HFFc6 (cell line): ENCODE measurements around the gene EIF5A2. TPM values are rescaled to one million over a fixed set of nuclear protein-coding genes. Genes with fewer than 3 reads are reported as not detected.
A peak's percentile ranks its signal among the peaks of the same experiment; 100 is the strongest.

ENCODE experiments used
- DNase-seq: peaks from one replicate; pipeline ENCODE4 v3.0.0-alpha.2; 2018
- H3K27ac Mint-ChIP-seq: 2 replicates; pipeline ENCODE4 v1.8.0; 2020; ENCODE audit warnings: mild to moderate bottlenecking, mixed read lengths
- H3K27me3 Mint-ChIP-seq: 2 replicates; pipeline ENCODE4 v1.8.0; 2021; ENCODE audit warnings: mild to moderate bottlenecking, moderate library complexity, mixed read lengths; ENCODE audit not compliant: insufficient read depth
- H3K36me3 Mint-ChIP-seq: 2 replicates; pipeline ENCODE4 v1.8.0; 2021; ENCODE audit warnings: low read depth, mixed read lengths
- H3K4me1 Mint-ChIP-seq: 2 replicates; pipeline ENCODE4 v1.8.0; 2020; ENCODE audit warnings: low read depth, mixed read lengths
- H3K4me3 Mint-ChIP-seq: 2 replicates; pipeline ENCODE4 v1.8.0; 2020; ENCODE audit warnings: mild to moderate bottlenecking, moderate library complexity, mixed read lengths
- H3K9me3 Mint-ChIP-seq: 2 replicates; pipeline ENCODE4 v1.8.0; 2020; ENCODE audit warnings: mild to moderate bottlenecking, mixed read lengths
- long read RNA-seq: library from polyadenylated mRNA; unstranded; transcript quantifications from one replicate; pipeline ENCODE4 v2.0.0, GENCODE V29; 2019
- total RNA-seq, 6 experiments: library from RNA; stranded (reverse); fragmentation: NEBNext Ultra II Directional; extraction: Animal tissue kit (Norgen Biotek cat#: 25700); gene quantifications; 2 replicates in 1 of 6; 3 replicates in 5 of 6; pipeline ENCODE4 v1.2.3, GENCODE V29; 2021
- TF ChIP-seq, protein P1 (sequence below): fragments of 200-600 bp; sonication (generic); IDR thresholded peaks from 2 replicates; pipeline ENCODE4 v1.5.0; 2021; ENCODE audit warnings: antibody characterized with exemption, mild to moderate bottlenecking

EIF5A2 gene
- 10 to 100 TPM; 30.5 to 38.1 (median 36.1) TPM for total RNA-seq
- long read RNA-seq, full-length matches to known transcripts: 32 of 42 reads
- long read RNA-seq, partial matches to known transcripts: 1 of 42 reads
- long read RNA-seq, other reads (novel, unspliced or antisense): 9 of 42 reads

DNA sequence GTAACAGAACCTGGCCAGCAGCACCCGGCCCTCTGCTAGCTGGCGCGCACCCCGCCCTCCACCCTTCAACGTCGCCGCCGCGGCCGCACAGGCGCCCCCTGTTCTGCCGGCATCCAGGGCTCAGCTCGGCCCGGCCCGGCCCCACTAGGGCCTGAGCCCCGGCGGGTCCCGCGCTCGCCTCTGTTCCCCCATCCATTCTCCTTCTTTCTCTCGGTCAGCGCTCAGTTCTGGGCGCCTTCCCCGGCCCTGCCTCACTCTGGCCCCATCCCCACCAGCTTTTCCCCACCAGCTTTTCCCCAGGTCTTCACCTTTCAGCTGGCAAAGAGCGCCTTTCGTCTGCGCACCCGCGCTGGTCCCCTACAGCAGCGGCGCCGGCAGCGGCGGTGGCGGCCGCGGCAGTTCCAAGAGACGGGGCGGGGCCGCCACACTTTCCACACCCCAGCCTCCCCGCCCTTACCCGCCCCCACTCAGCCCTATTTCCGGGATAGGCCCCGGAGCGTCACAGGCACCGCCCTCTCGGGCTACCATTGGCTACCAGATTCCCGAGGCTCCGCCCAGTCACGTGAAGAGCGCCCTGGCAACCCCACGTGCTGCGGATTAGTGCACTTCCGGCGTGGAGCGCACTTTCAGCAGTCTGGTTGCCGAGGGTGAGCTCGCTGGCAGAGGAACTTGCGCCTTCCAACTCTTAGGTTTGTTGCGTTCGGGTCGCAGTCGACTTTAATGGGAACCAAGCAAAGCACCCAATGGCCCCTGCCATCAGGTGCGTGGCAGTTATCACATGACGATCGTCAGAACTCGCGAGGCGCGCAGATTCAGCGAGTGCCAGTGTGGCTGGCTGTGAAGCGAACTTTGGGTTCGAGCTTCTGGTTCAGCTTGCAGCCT is at the start of gene EIF5A2:
EIF5A2 (minus strand) TSS at position 403 of the 882 bp plus-strand sequence. CDS start 831 bp downstream, outside the sequence.
- TF ChIP-seq, protein P1, sequence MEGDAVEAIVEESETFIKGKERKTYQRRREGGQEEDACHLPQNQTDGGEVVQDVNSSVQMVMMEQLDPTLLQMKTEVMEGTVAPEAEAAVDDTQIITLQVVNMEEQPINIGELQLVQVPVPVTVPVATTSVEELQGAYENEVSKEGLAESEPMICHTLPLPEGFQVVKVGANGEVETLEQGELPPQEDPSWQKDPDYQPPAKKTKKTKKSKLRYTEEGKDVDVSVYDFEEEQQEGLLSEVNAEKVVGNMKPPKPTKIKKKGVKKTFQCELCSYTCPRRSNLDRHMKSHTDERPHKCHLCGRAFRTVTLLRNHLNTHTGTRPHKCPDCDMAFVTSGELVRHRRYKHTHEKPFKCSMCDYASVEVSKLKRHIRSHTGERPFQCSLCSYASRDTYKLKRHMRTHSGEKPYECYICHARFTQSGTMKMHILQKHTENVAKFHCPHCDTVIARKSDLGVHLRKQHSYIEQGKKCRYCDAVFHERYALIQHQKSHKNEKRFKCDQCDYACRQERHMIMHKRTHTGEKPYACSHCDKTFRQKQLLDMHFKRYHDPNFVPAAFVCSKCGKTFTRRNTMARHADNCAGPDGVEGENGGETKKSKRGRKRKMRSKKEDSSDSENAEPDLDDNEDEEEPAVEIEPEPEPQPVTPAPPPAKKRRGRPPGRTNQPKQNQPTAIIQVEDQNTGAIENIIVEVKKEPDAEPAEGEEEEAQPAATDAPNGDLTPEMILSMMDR: peak; percentile 18; the same call in 1 of the 2 replicates
- DNase-seq: peak; percentile 90
- Mint-ChIP-seq H3K36me3 (peaks cover 21% of the 10 kb centered on the region; the same call in 1 of the 2 replicates), H3K27ac (peak within 1 kb of the TSS; percentile 94), H3K4me1 (peaks cover 36% of the 10 kb centered on the region), H3K4me3 (peak within 1 kb of the TSS; percentile 95), H3K27me3 (peaks cover 9% of the 10 kb centered on the region), H3K9me3 (peaks cover 26% of the 10 kb centered on the region)

DNA sequence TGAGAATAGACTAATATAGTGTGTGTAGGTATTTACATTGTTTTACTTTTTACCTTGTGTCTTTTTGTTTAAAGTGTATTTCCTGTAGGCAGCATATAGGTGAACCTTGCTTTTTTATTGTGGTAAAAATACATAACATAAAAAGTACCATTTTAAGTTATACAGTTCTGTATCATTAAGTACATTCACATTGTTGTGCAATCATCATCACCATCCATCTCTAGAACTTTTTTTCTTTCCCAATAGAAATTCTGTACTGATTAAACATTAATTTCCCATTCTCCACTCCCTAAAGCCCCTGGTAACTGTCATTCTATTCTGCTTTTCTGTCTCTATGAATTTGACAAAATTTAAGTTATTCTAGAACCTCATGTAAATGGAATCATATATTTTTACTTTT is 48.2 kb upstream of the EIF5A2 start:
- no peaks in the 10 kb centered on the region for H3K9me3 Mint-ChIP-seq
- no peaks in the 10 kb centered on the region for H3K36me3 Mint-ChIP-seq
- TF ChIP-seq, protein P1: no peak
- peaks cover 18% of the 10 kb centered on the region for H3K27me3 Mint-ChIP-seq
- H3K4me3 Mint-ChIP-seq: no peak overlapping the region
- peaks cover 2% of the 10 kb centered on the region for H3K4me1 Mint-ChIP-seq
- no peak for DNase-seq
- no peak overlapping the region for H3K27ac Mint-ChIP-seq

DNA sequence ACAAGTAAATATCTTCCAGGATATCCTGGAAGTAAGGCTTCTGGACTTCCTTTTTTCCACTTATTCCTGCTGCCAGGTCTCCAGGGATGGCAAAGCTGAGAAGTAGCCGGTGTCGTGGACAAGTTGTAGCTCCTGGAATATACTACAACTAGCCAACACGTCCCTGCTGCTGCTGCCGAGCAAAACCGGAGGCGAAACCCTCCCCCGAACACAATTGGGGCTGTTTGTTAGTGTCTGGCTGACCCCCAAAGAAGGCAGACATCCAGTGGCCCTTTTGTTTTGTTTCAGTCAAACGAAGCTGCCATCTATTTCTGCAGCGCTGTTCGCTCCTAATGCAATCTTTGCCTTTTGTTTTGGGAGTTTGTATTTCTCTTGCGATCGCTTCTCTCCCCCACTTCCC is 45.3 kb upstream of the EIF5A2 start:
- Mint-ChIP-seq H3K27ac (no peak overlapping the region), H3K4me1 (no peaks in the 10 kb centered on the region), H3K9me3 (no peaks in the 10 kb centered on the region), H3K36me3 (no peaks in the 10 kb centered on the region), H3K27me3 (peaks cover 24% of the 10 kb centered on the region), H3K4me3 (no peak overlapping the region)
- no peak for DNase-seq
- TF ChIP-seq, protein P1: no peak

DNA sequence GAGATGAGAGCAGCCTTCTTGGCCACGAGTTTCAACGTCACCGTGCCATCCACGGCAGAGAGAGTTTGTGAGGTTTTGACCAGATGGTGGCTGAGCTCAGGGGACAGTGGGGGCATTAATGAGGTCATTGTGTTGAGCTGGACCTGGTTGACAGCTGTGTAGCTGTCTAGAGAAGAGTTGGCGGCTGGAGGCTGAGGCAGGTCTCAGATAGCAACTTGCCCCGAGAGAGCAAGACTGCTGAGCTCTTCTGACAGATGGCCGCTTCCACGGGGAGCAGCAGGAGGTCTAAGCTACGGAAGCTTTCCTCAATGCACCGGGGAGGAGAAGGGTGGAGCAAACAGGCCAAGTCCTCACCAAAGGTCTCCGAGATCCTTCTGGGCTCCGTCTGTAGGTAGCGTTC is 44.8 kb upstream of the EIF5A2 start:
- no peak overlapping the region for H3K4me3 Mint-ChIP-seq
- H3K27me3 Mint-ChIP-seq: peaks cover 24% of the 10 kb centered on the region
- DNase-seq: no peak
- H3K9me3 Mint-ChIP-seq: no peaks in the 10 kb centered on the region
- H3K27ac Mint-ChIP-seq: no peak overlapping the region
- no peaks in the 10 kb centered on the region for H3K4me1 Mint-ChIP-seq
- TF ChIP-seq, protein P1: no peak
- no peaks in the 10 kb centered on the region for H3K36me3 Mint-ChIP-seq

DNA sequence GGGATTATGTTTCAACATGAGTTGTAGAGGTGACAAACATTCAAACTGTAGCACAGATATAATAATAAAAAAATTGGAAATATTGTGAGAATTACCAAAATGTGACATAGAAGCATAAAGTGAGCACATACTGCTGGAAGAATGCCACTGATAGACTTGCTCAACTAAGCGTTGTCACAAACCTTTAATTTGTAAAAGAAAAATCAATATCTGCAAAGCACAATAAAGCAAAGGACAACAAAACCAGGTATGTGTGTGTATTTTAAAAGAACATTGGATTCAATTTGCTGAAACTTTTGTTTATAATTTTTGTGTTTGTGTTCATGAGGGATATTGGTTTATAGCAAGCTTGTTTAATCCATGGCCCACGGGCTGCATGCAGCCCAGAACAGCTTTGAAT is 40.8 kb upstream of the EIF5A2 start:
- DNase-seq: no peak
- Mint-ChIP-seq H3K4me3 (no peak overlapping the region), H3K27ac (no peak overlapping the region), H3K4me1 (no peaks in the 10 kb centered on the region), H3K27me3 (peaks cover 21% of the 10 kb centered on the region), H3K36me3 (no peaks in the 10 kb centered on the region), H3K9me3 (no peaks in the 10 kb centered on the region)
- TF ChIP-seq, protein P1: no peak
